ENCODE measurements around the gene LYZL1.

GRCh38 chr10:29301359-29301910, 12.6 kb downstream of the LYZL1 start:
- TF ChIP-seq CTCF (IDR thresholded peaks at IDR 0.05) (no peak), POLR2A (IDR thresholded peaks at IDR 0.05) (no peak)

Data from breast epithelium (tissue), 3 donors.